Spleen (tissue), 7 donors: ENCODE results near the gene LRMDA.

Source experiments
- POLR2A ChIP-seq, 3 donors: fragments of 450-650 bp; IDR thresholded peaks; one replicate each; pipeline ENCODE4 v1.5.1; 2017; ENCODE audit warnings: antibody characterized with exemption in 3 of 3, mild to moderate bottlenecking in 1 of 3
- POLR2AphosphoS5 ChIP-seq, 3 donors: sonication (generic); formaldehyde crosslinking; IDR thresholded peaks; one replicate each; pipeline ENCODE4 v1.5.1; 2017; ENCODE audit warnings: antibody characterized with exemption in 3 of 3
- TF ChIP-seq, protein P1 (sequence below), 11 experiments: fragments of 200-600 bp in 7 of 11; fragments of 450-650 bp in 4 of 11; sonication (generic) in 4 of 11; IDR thresholded peaks in 8 of 11; conservative IDR thresholded peaks in 3 of 11; 1 replicate in 7 of 11; 2 replicates in 4 of 11; pipeline versions ENCODE4 v1.4.0 to v1.8.0; 2016 to 2021; ENCODE audit warnings: antibody characterized with exemption in 11 of 11, inconsistent platforms in 4 of 11, mild to moderate bottlenecking in 1 of 11
- donor health status: DM: no; HTN: no; CAD: no; lungs with moderate emphysema.
- donor health status: DM: no; HTN: no; CAD: no.
- donor health status: DM: no; HTN: no; CAD: no.

DNA sequence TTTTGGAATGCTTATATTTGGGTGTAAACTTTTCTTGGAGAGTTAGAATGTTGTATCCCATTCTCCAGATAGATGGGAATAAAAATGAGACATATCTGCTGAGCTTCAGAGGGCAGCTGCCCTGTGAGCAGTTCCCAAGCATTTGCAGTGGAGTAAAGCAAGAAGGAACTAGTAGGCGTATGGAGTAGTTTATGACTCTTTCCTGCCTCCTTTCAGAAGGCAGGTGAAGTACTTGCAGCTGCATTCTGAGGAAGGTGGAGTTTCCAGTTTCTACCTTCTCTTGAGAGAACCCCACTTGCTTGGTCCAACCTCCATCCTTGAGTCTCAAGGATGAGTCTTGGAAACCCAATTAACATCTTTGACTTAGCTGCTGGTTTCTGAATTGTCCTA, 563.6 kb downstream of the LRMDA start:
- TF ChIP-seq, protein P1, sequence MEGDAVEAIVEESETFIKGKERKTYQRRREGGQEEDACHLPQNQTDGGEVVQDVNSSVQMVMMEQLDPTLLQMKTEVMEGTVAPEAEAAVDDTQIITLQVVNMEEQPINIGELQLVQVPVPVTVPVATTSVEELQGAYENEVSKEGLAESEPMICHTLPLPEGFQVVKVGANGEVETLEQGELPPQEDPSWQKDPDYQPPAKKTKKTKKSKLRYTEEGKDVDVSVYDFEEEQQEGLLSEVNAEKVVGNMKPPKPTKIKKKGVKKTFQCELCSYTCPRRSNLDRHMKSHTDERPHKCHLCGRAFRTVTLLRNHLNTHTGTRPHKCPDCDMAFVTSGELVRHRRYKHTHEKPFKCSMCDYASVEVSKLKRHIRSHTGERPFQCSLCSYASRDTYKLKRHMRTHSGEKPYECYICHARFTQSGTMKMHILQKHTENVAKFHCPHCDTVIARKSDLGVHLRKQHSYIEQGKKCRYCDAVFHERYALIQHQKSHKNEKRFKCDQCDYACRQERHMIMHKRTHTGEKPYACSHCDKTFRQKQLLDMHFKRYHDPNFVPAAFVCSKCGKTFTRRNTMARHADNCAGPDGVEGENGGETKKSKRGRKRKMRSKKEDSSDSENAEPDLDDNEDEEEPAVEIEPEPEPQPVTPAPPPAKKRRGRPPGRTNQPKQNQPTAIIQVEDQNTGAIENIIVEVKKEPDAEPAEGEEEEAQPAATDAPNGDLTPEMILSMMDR (IDR thresholded peaks at IDR 0.05 in 8 of 11, conservative IDR thresholded peaks at IDR 0.05 in 3 of 11): no peak
- TF ChIP-seq POLR2A (IDR thresholded peaks at IDR 0.05) (no peak), POLR2AphosphoS5 (IDR thresholded peaks at IDR 0.05) (no peak)
